Body of pancreas (tissue), 4 donors: ENCODE results near the gene CFAP61.

Experiments used
- CTCF ChIP-seq, 7 experiments: fragments of 450-650 bp in 4 of 7; fragments of 200-600 bp in 3 of 7; sonication (generic) in 3 of 7; IDR thresholded peaks; one replicate each; pipeline ENCODE4 v1.5.1; 2016 to 2019; ENCODE audit warnings: antibody characterized with exemption in 7 of 7
- POLR2A ChIP-seq, 3 donors: fragments of 450-650 bp; IDR thresholded peaks; one replicate each; pipeline ENCODE4 v1.6.1; 2016; ENCODE audit warnings: antibody characterized with exemption in 3 of 3, mild to moderate bottlenecking in 2 of 3

- TF ChIP-seq CTCF (IDR thresholded peaks at IDR 0.05) (no peak), POLR2A (IDR thresholded peaks at IDR 0.05) (no peak)
These were observed 34.0 kb upstream of the CFAP61 start for GRCh38 chr20:20018366-20018765.
